ENCODE measurements around the gene FAR2. TPM values are rescaled to one million over a fixed set of nuclear protein-coding genes. Genes with fewer than 3 reads are reported as not detected.

Gene FAR2
- total and polyA plus RNA-seq, 2 experiments from 2014 or later, result 18.7 to 22.6 TPM

GRCh38 chr12:29216797-29217575 lies 67.9 kb downstream of the FAR2 start (continued):
- TF ChIP-seq, protein P1, sequence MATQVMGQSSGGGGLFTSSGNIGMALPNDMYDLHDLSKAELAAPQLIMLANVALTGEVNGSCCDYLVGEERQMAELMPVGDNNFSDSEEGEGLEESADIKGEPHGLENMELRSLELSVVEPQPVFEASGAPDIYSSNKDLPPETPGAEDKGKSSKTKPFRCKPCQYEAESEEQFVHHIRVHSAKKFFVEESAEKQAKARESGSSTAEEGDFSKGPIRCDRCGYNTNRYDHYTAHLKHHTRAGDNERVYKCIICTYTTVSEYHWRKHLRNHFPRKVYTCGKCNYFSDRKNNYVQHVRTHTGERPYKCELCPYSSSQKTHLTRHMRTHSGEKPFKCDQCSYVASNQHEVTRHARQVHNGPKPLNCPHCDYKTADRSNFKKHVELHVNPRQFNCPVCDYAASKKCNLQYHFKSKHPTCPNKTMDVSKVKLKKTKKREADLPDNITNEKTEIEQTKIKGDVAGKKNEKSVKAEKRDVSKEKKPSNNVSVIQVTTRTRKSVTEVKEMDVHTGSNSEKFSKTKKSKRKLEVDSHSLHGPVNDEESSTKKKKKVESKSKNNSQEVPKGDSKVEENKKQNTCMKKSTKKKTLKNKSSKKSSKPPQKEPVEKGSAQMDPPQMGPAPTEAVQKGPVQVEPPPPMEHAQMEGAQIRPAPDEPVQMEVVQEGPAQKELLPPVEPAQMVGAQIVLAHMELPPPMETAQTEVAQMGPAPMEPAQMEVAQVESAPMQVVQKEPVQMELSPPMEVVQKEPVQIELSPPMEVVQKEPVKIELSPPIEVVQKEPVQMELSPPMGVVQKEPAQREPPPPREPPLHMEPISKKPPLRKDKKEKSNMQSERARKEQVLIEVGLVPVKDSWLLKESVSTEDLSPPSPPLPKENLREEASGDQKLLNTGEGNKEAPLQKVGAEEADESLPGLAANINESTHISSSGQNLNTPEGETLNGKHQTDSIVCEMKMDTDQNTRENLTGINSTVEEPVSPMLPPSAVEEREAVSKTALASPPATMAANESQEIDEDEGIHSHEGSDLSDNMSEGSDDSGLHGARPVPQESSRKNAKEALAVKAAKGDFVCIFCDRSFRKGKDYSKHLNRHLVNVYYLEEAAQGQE (IDR thresholded peaks at IDR 0.05; ENCODE audit: unreplicated experiment), result no peak

GRCh38 chr12:29220632-29221336 lies 71.7 kb downstream of the FAR2 start:
- no peak overlapping the region for H2AFZ ChIP-seq
- no peak for TF ChIP-seq POLR2AphosphoS5 (IDR thresholded peaks at IDR 0.05; ENCODE audit: low read depth)
- Mint-ChIP-seq H3K27me3 (ENCODE audit: insufficient read depth, low read depth, poor library complexity) (no peaks in the 10 kb centered on the region), H3K4me3 (no peak overlapping the region), H3K4me1 (peaks cover 8% of the 10 kb centered on the region; the same call in 2 of the 3 replicates), H3K27ac (no peak overlapping the region; the same call in 1 of the 2 replicates), H3K9me3 (0 out of 3 replicates have a peak, but pooled peaks cover 2% of the 10 kb centered on the region), H3K36me3 (ENCODE audit: low read depth) (peaks cover 6% of the 10 kb centered on the region; the same call in 1 of the 3 replicates)
- no peak for ATAC-seq
- no peaks in the 10 kb centered on the region for H3K36me3 ChIP-seq (ENCODE audit: insufficient read depth)
- no peaks in the 10 kb centered on the region for H3K9me2 ChIP-seq (ENCODE audit: insufficient read depth)
- DNase-seq (ENCODE audit: low spot score), result no peak
- no peak overlapping the region for H3K4me2 ChIP-seq
- peaks cover 6% of the 10 kb centered on the region for H3K4me1 ChIP-seq (ENCODE audit: insufficient read depth)
- no peak overlapping the region for H3K27ac ChIP-seq (ENCODE audit: low read depth)
- H3K27me3 ChIP-seq (ENCODE audit: insufficient read depth), result no peaks in the 10 kb centered on the region
- no peaks in the 10 kb centered on the region for H4K20me1 ChIP-seq (replicated peaks; ENCODE audit: insufficient read depth)
- no peaks in the 10 kb centered on the region for H3F3A ChIP-seq (replicated peaks; ENCODE audit: low read depth)
- no peak overlapping the region for H3K4me3 ChIP-seq
- no peaks in the 10 kb centered on the region for H3K79me2 ChIP-seq (replicated peaks; ENCODE audit: insufficient read depth)

- Histone ChIP-seq H3K27ac (ENCODE audit: low read depth) (no peak overlapping the region), H3K79me2 (replicated peaks; ENCODE audit: insufficient read depth) (no peaks in the 10 kb centered on the region), H4K20me1 (replicated peaks; ENCODE audit: insufficient read depth) (no peaks in the 10 kb centered on the region), H3K9me2 (ENCODE audit: insufficient read depth) (no peaks in the 10 kb centered on the region), H3K4me3 (no peak overlapping the region), H2AFZ (no peak overlapping the region), H3K27me3 (ENCODE audit: insufficient read depth) (no peaks in the 10 kb centered on the region), H3K4me2 (no peak overlapping the region), H3K4me1 (ENCODE audit: insufficient read depth) (peaks cover 20% of the 10 kb centered on the region), H3K36me3 (ENCODE audit: insufficient read depth) (no peaks in the 10 kb centered on the region), H3F3A (replicated peaks; ENCODE audit: low read depth) (no peaks in the 10 kb centered on the region)
- no peak for ATAC-seq
- Mint-ChIP-seq H3K4me3 (no peak overlapping the region), H3K9me3 (0 out of 3 replicates have a peak, but pooled peaks cover 2% of the 10 kb centered on the region), H3K4me1 (peaks cover 23% of the 10 kb centered on the region), H3K27me3 (ENCODE audit: insufficient read depth, low read depth, poor library complexity) (no peaks in the 10 kb centered on the region), H3K36me3 (ENCODE audit: low read depth) (peaks cover 6% of the 10 kb centered on the region; the same call in 1 of the 3 replicates), H3K27ac (no peak overlapping the region)
- no peak for DNase-seq (ENCODE audit: low spot score)
- TF ChIP-seq ZNF462 (CRISPR knock-in tag; IDR thresholded peaks at IDR 0.05) (no peak), JUNB (IDR thresholded peaks at IDR 0.05; ENCODE audit: unreplicated experiment) (no peak), CTCF (conservative IDR thresholded peaks at IDR 0.05; ENCODE audit: low read depth in 2 of 2) (no peak), STAT1 (IDR thresholded peaks at IDR 0.05; ENCODE audit: unreplicated experiment) (no peak), POLR2AphosphoS5 (IDR thresholded peaks at IDR 0.05; ENCODE audit: low read depth) (no peak)
Measured at GRCh38 chr12:29222200-29222599, 73.1 kb downstream of the FAR2 start.

Measured in GM23338 (cell line).